Measurements from ENCODE around the gene PTPRN2. TPM values are rescaled to one million over a fixed set of nuclear protein-coding genes. Genes with fewer than 3 reads are reported as not detected.

The PTPRN2 gene
- total and polyA plus RNA-seq, 2 of the 13 experiments (the other 11 are each of a cell fraction or from before 2014, with no cell fraction given) = 2.5 to 24.2 TPM

DNA sequence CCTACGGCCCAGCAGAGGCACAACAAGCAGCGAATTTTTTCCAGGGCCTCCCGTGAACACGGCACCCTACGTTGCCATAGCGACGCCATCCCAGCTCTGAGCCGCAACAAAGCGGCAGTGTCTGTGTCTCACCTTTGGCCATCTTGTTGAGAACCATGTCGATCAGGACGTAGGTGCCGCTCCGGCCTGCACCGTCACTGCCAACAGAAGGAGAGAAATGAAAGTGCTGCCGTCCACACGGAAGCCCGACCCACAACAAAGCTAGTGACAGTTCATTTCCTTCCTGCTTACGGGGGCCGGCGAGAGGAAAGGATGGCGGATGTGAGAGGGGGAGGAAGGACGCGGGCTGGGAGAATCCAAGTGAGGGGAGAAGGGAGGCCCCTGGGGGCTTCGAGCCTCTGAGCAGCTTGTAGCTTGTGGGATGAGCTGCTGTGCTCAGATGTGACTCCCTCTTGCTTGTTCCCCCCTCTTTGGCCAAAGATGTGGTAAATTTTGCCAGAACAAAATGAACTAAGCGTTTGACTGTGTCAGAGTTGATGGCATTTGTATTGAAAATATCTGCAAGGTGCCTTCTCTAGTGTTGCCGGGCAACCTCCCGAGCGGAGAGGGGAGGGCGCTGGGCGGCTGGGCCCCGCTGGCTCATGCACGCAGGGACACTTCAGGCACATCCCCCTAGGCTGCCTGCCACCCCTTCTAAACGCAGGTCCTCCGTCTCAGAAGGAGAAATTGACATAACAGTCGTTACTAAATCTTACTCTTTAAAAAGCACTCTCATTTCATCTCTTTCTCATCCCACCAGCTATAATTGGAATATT lies 1018.6 kb downstream of the PTPRN2 start (continued):
- TF ChIP-seq, protein P1, sequence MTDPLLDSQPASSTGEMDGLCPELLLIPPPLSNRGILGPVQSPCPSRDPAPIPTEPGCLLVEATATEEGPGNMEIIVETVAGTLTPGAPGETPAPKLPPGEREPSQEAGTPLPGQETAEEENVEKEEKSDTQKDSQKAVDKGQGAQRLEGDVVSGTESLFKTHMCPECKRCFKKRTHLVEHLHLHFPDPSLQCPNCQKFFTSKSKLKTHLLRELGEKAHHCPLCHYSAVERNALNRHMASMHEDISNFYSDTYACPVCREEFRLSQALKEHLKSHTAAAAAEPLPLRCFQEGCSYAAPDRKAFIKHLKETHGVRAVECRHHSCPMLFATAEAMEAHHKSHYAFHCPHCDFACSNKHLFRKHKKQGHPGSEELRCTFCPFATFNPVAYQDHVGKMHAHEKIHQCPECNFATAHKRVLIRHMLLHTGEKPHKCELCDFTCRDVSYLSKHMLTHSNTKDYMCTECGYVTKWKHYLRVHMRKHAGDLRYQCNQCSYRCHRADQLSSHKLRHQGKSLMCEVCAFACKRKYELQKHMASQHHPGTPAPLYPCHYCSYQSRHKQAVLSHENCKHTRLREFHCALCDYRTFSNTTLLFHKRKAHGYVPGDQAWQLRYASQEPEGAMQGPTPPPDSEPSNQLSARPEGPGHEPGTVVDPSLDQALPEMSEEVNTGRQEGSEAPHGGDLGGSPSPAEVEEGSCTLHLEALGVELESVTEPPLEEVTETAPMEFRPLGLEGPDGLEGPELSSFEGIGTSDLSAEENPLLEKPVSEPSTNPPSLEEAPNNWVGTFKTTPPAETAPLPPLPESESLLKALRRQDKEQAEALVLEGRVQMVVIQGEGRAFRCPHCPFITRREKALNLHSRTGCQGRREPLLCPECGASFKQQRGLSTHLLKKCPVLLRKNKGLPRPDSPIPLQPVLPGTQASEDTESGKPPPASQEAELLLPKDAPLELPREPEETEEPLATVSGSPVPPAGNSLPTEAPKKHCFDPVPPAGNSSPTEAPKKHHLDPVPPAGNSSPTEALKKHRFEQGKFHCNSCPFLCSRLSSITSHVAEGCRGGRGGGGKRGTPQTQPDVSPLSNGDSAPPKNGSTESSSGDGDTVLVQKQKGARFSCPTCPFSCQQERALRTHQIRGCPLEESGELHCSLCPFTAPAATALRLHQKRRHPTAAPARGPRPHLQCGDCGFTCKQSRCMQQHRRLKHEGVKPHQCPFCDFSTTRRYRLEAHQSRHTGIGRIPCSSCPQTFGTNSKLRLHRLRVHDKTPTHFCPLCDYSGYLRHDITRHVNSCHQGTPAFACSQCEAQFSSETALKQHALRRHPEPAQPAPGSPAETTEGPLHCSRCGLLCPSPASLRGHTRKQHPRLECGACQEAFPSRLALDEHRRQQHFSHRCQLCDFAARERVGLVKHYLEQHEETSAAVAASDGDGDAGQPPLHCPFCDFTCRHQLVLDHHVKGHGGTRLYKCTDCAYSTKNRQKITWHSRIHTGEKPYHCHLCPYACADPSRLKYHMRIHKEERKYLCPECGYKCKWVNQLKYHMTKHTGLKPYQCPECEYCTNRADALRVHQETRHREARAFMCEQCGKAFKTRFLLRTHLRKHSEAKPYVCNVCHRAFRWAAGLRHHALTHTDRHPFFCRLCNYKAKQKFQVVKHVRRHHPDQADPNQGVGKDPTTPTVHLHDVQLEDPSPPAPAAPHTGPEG (CRISPR knock-in tag; IDR thresholded peaks at IDR 0.05) = no peak
- TF ChIP-seq ZNF772 (CRISPR knock-in tag; IDR thresholded peaks at IDR 0.05) = no peak
- no peak for TF ChIP-seq MIER2 (CRISPR knock-in tag; IDR thresholded peaks at IDR 0.05)
- no peak for TF ChIP-seq SYNCRIP (IDR thresholded peaks at IDR 0.05; ENCODE audit: insufficient read depth, low read depth, low read length)
- no peak for TF ChIP-seq ZBTB1 (CRISPR knock-in tag; IDR thresholded peaks at IDR 0.05; ENCODE audit: borderline replicate concordance)
- TF ChIP-seq, protein P2, sequence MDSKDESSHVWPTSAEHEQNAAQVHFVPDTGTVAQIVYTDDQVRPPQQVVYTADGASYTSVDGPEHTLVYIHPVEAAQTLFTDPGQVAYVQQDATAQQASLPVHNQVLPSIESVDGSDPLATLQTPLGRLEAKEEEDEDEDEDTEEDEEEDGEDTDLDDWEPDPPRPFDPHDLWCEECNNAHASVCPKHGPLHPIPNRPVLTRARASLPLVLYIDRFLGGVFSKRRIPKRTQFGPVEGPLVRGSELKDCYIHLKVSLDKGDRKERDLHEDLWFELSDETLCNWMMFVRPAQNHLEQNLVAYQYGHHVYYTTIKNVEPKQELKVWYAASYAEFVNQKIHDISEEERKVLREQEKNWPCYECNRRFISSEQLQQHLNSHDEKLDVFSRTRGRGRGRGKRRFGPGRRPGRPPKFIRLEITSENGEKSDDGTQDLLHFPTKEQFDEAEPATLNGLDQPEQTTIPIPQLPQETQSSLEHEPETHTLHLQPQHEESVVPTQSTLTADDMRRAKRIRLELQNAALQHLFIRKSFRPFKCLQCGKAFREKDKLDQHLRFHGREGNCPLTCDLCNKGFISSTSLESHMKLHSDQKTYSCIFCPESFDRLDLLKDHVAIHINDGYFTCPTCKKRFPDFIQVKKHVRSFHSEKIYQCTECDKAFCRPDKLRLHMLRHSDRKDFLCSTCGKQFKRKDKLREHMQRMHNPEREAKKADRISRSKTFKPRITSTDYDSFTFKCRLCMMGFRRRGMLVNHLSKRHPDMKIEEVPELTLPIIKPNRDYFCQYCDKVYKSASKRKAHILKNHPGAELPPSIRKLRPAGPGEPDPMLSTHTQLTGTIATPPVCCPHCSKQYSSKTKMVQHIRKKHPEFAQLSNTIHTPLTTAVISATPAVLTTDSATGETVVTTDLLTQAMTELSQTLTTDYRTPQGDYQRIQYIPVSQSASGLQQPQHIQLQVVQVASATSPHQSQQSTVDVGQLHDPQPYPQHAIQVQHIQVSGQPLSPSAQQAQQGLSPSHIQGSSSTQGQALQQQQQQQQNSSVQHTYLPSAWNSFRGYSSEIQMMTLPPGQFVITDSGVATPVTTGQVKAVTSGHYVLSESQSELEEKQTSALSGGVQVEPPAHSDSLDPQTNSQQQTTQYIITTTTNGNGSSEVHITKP (CRISPR knock-in tag; IDR thresholded peaks at IDR 0.05; ENCODE audit: low read depth) = peak; percentile 91
- TF ChIP-seq ZNF484 (CRISPR knock-in tag; IDR thresholded peaks at IDR 0.05; ENCODE audit: borderline replicate concordance, low read depth) = no peak
- peak; percentile 9; the same call in 1 of the 2 replicates for TF ChIP-seq SOX5 (CRISPR knock-in tag; IDR thresholded peaks at IDR 0.05; ENCODE audit: borderline replicate concordance)
- TF ChIP-seq ZBTB42 (CRISPR knock-in tag; IDR thresholded peaks at IDR 0.05) = no peak
- TF ChIP-seq, protein P3, sequence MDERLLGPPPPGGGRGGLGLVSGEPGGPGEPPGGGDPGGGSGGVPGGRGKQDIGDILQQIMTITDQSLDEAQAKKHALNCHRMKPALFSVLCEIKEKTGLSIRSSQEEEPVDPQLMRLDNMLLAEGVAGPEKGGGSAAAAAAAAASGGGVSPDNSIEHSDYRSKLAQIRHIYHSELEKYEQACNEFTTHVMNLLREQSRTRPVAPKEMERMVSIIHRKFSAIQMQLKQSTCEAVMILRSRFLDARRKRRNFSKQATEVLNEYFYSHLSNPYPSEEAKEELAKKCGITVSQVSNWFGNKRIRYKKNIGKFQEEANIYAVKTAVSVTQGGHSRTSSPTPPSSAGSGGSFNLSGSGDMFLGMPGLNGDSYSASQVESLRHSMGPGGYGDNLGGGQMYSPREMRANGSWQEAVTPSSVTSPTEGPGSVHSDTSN (CRISPR knock-in tag; IDR thresholded peaks at IDR 0.05) = no peak
